CD4-positive, alpha-beta T cell treated with Interleukin-4 for 1 hour (primary cell): ENCODE results near the gene SLX9.

Experiments used
- DNase-seq, 2 donors: peaks; one replicate each; pipeline ENCODE4 v3.0.0-alpha.2; 2020 to 2022

Gene SLX9

GRCh38 chr21:44949161-44949778, 9.4 kb downstream of the SLX9 start:
- no peak for DNase-seq

GRCh38 chr21:44949779-44950198, 10.0 kb downstream of the SLX9 start:
- peak; percentile 79 to 82 for DNase-seq

- DNase-seq, result no peak
These were observed 10.5 kb downstream of the SLX9 start for GRCh38 chr21:44950351-44950750.

GRCh38 chr21:44951186-44951915, 11.5 kb downstream of the SLX9 start:
- no peak for DNase-seq

GRCh38 chr21:44952116-44952928, 12.5 kb downstream of the SLX9 start:
- DNase-seq, result no peak

GRCh38 chr21:44952929-44953627, 13.2 kb downstream of the SLX9 start:
- no peak for DNase-seq

GRCh38 chr21:44953628-44954021, 13.8 kb downstream of the SLX9 start:
- no peak for DNase-seq

- DNase-seq, result no peak
These were observed 14.5 kb downstream of the SLX9 start for GRCh38 chr21:44954281-44954771.

GRCh38 chr21:44955141-44955797, 15.4 kb downstream of the SLX9 start:
- DNase-seq, result no peak

GRCh38 chr21:44955798-44956175, 16.0 kb downstream of the SLX9 start:
- no peak for DNase-seq

GRCh38 chr21:44956356-44957046, 16.7 kb downstream of the SLX9 start:
- DNase-seq, result no peak

GRCh38 chr21:44957047-44957831, 17.4 kb downstream of the SLX9 start:
- DNase-seq, result no peak

- DNase-seq, result no peak
These were observed 18.1 kb downstream of the SLX9 start for GRCh38 chr21:44957901-44958451.

- DNase-seq, result no peak
These were observed 18.8 kb downstream of the SLX9 start for GRCh38 chr21:44958471-44959191.

- no peak for DNase-seq
These were observed 19.7 kb downstream of the SLX9 start for GRCh38 chr21:44959376-44960091.

- no peak for DNase-seq
These were observed 20.6 kb downstream of the SLX9 start for GRCh38 chr21:44960141-44961092.

GRCh38 chr21:44962403-44962966, 22.7 kb downstream of the SLX9 start:
- no peak for DNase-seq

- no peak for DNase-seq
These were observed 24.6 kb downstream of the SLX9 start for GRCh38 chr21:44964381-44964780.
